NCI-H226 (cell line): ENCODE measurements around the gene CTRL.
"Not testable (repeated sequence)": the region's sequence is repeated elsewhere in the genome, so short reads cannot be mapped to it uniquely, and the experiment has no call there.

Experiments
- DNase-seq: peaks from one replicate; pipeline ENCODE4 v3.0.0-alpha.2; 2015

Gene CTRL

DNA sequence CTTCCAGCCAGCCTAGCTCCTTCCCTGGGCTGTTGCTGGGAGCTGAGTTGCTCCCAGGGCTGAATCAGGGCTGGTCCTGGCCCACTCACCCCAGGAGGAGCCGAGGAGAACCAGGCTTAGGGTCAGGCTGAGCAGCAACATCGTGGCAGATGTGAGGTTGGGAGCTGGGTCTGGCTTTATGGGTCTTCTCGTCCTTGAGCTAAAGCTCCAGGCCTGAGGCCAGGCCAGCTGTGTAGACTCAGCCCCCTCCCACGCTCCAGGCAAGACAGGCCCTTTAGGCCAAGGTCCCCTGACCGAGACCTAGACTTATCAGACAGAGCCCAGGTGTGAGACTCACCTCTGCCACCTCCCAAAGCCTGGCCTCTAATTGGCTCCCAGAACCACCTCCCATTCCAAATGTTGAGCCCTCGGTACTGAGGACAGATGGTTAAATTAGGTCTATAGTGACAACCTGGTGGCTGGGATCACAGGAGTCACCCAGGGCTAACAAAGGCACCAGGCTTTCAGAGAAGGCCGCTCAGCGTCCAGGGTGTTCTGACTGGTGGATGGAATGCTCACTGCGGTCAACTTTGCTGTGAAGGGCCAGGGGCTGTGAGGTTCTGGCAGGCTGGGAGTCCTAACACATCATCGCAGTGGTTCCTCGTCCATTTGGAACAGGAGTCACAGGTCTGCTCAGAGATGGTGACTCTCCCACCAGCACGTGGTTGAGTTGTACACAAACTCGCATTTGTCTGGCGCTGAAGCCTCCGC lies at the start of gene CTRL:
Gene CTRL, minus strand, starts transcription at position 151 of the 750 bp plus-strand sequence. Its CDS starts 10 bp downstream, at position 141.
- DNase-seq, result no peak

DNA sequence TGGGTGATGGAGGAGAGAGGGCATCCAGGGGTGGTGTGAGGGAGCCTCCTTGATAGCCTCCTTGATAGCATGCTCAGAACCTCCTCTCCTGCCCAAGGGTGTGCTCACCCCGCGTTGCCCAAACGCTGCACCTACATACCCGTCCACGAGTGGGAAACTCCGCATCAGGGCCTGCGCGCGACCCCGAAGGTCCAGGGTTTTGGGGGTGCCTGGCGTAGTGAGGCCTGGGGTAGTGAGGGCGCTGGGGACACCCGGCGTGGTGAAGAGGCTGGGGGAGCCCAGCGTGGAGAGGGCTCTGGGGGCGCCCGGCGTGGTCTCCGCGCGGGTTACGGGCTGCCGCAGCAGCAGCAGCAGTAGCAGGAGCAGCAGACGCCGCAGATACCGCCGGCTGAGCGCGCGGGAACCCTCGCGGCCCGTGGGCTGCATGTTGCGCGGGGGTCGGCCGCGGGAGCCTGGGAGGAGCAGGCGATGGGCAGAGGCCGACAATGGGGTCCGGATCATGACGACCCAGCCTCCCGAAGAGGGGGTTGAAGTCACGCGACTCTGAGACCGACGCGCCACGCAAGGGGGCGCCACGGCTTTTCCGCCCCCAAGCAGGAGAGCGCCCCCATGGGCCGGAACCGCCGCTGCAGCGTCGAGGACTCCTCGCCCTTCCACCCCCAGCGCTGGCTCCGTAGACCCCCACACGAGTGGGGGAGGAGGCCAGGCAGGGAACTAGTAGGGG lies 48.5 kb upstream of the CTRL start, which contains the start of gene DPEP3:
Gene DPEP3, minus strand, starts transcription at position 545 of the 724 bp plus-strand sequence. Its CDS starts 119 bp downstream, at position 426.
- DNase-seq, result no peak

- no peak for DNase-seq
These were observed 46.0 kb upstream of the CTRL start for GRCh38 chr16:67977469-67978227.

DNA sequence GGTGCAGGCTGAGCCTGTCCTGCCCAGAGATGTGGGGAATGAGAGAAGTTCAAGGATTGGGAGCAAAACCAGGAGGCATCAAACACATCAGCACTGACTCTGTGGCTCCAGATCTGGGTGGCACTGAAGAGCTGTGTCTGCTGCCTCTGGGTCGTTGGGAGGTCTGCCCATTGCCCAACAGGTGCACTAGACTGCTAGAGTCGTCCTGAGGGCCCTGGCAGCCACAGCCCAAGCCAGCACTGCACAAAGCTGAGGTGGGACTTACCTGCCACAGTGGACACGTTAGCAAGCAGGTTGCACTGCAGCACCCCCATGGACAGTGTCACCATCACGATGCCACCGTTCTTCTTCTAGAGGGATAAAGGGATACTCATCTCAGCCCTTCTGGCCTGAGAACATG lies 45.3 kb upstream of the CTRL start:
- DNase-seq, result no peak

DNA sequence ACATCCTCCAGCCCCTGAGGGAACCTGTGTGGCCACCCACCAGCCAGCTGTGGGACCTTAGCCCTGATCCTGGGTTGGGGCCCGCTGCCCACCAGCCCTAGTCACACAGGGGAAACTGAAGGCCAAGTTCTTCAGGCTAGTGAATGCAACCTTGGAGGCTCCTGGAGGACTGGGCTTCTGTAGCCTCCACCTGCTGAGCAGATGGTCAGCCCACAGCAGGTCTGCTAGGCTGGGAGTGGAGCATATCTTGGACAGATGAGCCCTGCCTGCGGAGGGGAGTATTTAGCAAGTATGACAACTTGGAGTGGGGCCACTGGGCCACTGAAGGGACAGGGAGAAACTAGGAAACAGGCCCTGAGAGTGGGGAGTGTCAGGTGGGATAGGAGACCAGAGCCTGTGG lies 44.5 kb upstream of the CTRL start:
- no peak for DNase-seq

GRCh38 chr16:67975321-67976105 lies 43.9 kb upstream of the CTRL start:
- DNase-seq, result no peak

DNA sequence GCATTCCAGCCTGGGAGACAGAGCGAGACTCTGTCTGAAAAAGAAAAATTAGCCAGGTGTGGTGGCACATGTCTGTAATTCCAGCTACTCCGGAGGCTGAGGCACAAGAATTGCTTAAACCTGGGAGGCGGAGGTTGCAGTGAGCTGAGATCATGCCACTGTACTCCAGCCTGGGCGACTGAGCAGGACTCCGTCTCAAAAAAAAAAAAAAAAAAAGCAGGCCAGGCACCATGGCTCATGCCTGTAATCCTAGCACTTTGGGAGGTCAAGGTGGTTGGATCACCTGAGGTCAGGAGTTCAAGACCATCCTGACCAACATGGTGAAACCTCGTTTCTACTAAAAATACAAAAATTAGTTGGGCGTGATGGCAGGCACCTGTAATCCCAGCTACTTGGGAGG lies 40.6 kb upstream of the CTRL start:
- DNase-seq, result not testable (repeated sequence)

GRCh38 chr16:67971111-67971510 lies 39.4 kb upstream of the CTRL start:
- no peak for DNase-seq

- no peak for DNase-seq
These were observed 37.8 kb upstream of the CTRL start for GRCh38 chr16:67969254-67970039.

- DNase-seq, result peak; percentile 71
These were observed 37.0 kb upstream of the CTRL start, which contains the start of gene SLC12A4 for GRCh38 chr16:67968400-67969253. SLC12A4 (minus strand) TSS chr16:67968637; CDS start chr16:67968553, 84 bp downstream.

DNA sequence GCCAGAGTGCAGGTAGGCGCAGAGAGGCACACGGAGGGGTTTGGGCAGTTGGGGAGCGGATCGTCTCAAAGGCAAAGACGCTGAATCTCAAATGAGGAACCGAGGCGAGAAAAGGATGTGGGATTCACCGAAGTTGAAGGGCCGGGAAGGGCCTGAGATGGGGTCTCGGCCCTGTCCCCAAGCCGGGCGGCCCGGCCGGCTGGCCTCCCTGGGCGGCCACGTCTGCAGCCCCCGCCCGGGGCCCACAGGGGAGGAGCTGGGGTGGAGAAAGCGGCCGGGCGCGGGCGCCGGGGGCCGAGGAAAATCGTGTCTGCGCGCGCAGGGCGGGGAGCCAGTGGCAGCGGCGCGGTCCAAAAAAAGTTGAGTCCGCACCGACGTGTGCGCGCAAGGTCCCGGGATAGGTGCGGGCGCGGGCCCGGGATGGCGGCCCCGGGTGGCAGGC lies 36.3 kb upstream of the CTRL start:
- DNase-seq, result no peak

- no peak for DNase-seq
These were observed 35.7 kb upstream of the CTRL start for GRCh38 chr16:67967183-67967957.

- peak; percentile 78 for DNase-seq
These were observed 35.0 kb upstream of the CTRL start for GRCh38 chr16:67966549-67967182.

- no peak for DNase-seq
These were observed 34.2 kb upstream of the CTRL start for GRCh38 chr16:67965668-67966548.

- DNase-seq, result no peak
These were observed 32.9 kb upstream of the CTRL start for GRCh38 chr16:67964477-67965131.

- DNase-seq, result no peak
These were observed 32.1 kb upstream of the CTRL start for GRCh38 chr16:67963662-67964321.

GRCh38 chr16:67963292-67963661 lies 31.6 kb upstream of the CTRL start:
- DNase-seq, result no peak
